H9 (cell line): ENCODE data around the gene SLC37A4. TPM values are rescaled to one million over a fixed set of nuclear protein-coding genes. Genes with fewer than 3 reads are reported as not detected.

ENCODE experiments used
- DNase-seq: peaks from one replicate; pipeline ENCODE4 v3.0.0-alpha.2; 2017
- H2AFZ ChIP-seq: one replicate; pipeline ENCODE4 v1.6.1; 2013; ENCODE audit warnings: mild to moderate bottlenecking, low read length, control low read depth, moderate library complexity
- H2AK5ac ChIP-seq: 2 replicates; pipeline ENCODE4 v1.6.1; 2013; ENCODE audit warnings: low read length, control low read depth, mixed read lengths; ENCODE audit not compliant: insufficient read length
- H2BK120ac ChIP-seq: one replicate; pipeline ENCODE4 v1.6.1; 2013; ENCODE audit warnings: low read depth, mild to moderate bottlenecking, low read length, control low read depth, inconsistent platforms; ENCODE audit not compliant: poor library complexity, severe bottlenecking
- H2BK12ac ChIP-seq: 2 replicates; pipeline ENCODE4 v1.6.1; 2013; ENCODE audit warnings: low read length, control low read depth, mixed read lengths, low read depth; ENCODE audit not compliant: insufficient read length
- H2BK15ac ChIP-seq: 2 replicates; pipeline ENCODE4 v1.6.1; 2013; ENCODE audit warnings: low read depth, low read length, control low read depth
- H2BK20ac ChIP-seq: one replicate; pipeline ENCODE4 v1.6.1; 2013; ENCODE audit warnings: low read depth, mild to moderate bottlenecking, low read length, control low read depth, inconsistent platforms; ENCODE audit not compliant: poor library complexity, severe bottlenecking
- H2BK5ac ChIP-seq: 2 replicates; pipeline ENCODE4 v1.6.1; 2013; ENCODE audit warnings: low read length, control low read depth, mixed read lengths; ENCODE audit not compliant: insufficient read length
- H3K14ac ChIP-seq: 2 replicates; pipeline ENCODE4 v1.6.1; 2013; ENCODE audit warnings: low read length, control low read depth; ENCODE audit not compliant: insufficient read depth
- H3K18ac ChIP-seq: 2 replicates; pipeline ENCODE4 v1.6.1; 2013; ENCODE audit warnings: low read depth, mild to moderate bottlenecking, mixed read lengths, low read length, control low read depth; ENCODE audit not compliant: insufficient read length
- H3K23ac ChIP-seq: 2 replicates; pipeline ENCODE4 v1.6.1; 2013; ENCODE audit warnings: low read length, control low read depth, mixed read lengths, low read depth; ENCODE audit not compliant: insufficient read length
- H3K23me2 ChIP-seq: 2 replicates; pipeline ENCODE4 v1.6.1; 2013; ENCODE audit warnings: low read depth, mild to moderate bottlenecking, mixed read lengths, low read length, control low read depth; ENCODE audit not compliant: insufficient read length, poor library complexity, severe bottlenecking
- H3K27ac ChIP-seq: 2 replicates; pipeline ENCODE4 v1.5.1; 2013; ENCODE audit warnings: low read length, control low read depth, mixed read lengths, low read depth; ENCODE audit not compliant: insufficient read length
- H3K27me3 ChIP-seq: 2 replicates; pipeline ENCODE4 v1.6.1; 2013; ENCODE audit warnings: low read length, control low read depth, inconsistent platforms; ENCODE audit not compliant: insufficient read depth
- H3K4ac ChIP-seq: 2 replicates; pipeline ENCODE4 v1.6.1; 2013; ENCODE audit warnings: low read depth, mild to moderate bottlenecking, control low read depth, inconsistent platforms, low read length, moderate library complexity
- H3K4me1 ChIP-seq: 2 replicates; pipeline ENCODE4 v1.6.1; 2013; ENCODE audit warnings: low read length, control low read depth, inconsistent platforms; ENCODE audit not compliant: insufficient read depth
- H3K4me2 ChIP-seq: 2 replicates; pipeline ENCODE4 v1.6.1; 2013; ENCODE audit warnings: low read length, control low read depth, mixed read lengths; ENCODE audit not compliant: insufficient read length, insufficient read depth
- H3K56ac ChIP-seq: 2 replicates; pipeline ENCODE4 v1.6.1; 2013; ENCODE audit warnings: low read depth, mild to moderate bottlenecking, mixed read lengths, low read length, control low read depth; ENCODE audit not compliant: insufficient read length
- H3K79me1 ChIP-seq: 2 replicates; pipeline ENCODE4 v1.6.1; 2013; ENCODE audit warnings: low read depth, mild to moderate bottlenecking, moderate library complexity, low read length, control low read depth, inconsistent platforms; ENCODE audit not compliant: insufficient read depth, poor library complexity, severe bottlenecking
- H3K79me2 ChIP-seq: 2 replicates; pipeline ENCODE4 v1.6.1; 2013; ENCODE audit warnings: low read length, control low read depth, inconsistent platforms; ENCODE audit not compliant: insufficient read depth
- H3K9ac ChIP-seq: 2 replicates; pipeline ENCODE4 v1.6.1; 2013; ENCODE audit warnings: low read length, control low read depth, mixed read lengths; ENCODE audit not compliant: insufficient read length; ENCODE audit errors: extremely low read depth
- H3K9me3 ChIP-seq: one replicate; pipeline ENCODE4 v1.6.1; 2013; ENCODE audit warnings: low read depth, low read length, inconsistent platforms; ENCODE audit not compliant: control insufficient read depth
- H3T11ph ChIP-seq: one replicate; pipeline ENCODE4 v1.6.1; 2013; ENCODE audit warnings: mild to moderate bottlenecking, low read length, control low read depth, inconsistent platforms
- H4K20me1 ChIP-seq: one replicate; pipeline ENCODE4 v1.6.1; 2013; ENCODE audit not compliant: control insufficient read depth, insufficient read length, insufficient read depth
- H4K5ac ChIP-seq: 2 replicates; pipeline ENCODE4 v1.6.1; 2013; ENCODE audit warnings: low read depth, mild to moderate bottlenecking, mixed read lengths, low read length, control low read depth; ENCODE audit not compliant: insufficient read length
- H4K8ac ChIP-seq: replicated peaks from 2 replicates; pipeline ENCODE4 v1.6.1; 2013; ENCODE audit warnings: low read length, control low read depth, mixed read lengths, low read depth; ENCODE audit not compliant: insufficient read length
- H4K91ac ChIP-seq: 2 replicates; pipeline ENCODE4 v1.6.1; 2013; ENCODE audit warnings: low read depth, mild to moderate bottlenecking, moderate library complexity, mixed read lengths, low read length, control low read depth; ENCODE audit not compliant: insufficient read length
- H3K27ac Mint-ChIP-seq, 3 experiments: 2 replicates in 2 of 3; 3 replicates in 1 of 3; pipeline ENCODE4 v1.8.0; 2020 to 2021; ENCODE audit warnings: mixed read lengths in 3 of 3, mild to moderate bottlenecking in 1 of 3, moderate library complexity in 1 of 3
- H3K27me3 Mint-ChIP-seq: 2 replicates; pipeline ENCODE4 v1.8.0; 2021; ENCODE audit warnings: low read depth, mild to moderate bottlenecking, moderate library complexity, mixed read lengths
- H3K36me3 Mint-ChIP-seq, 3 experiments: 2 replicates in 2 of 3; 3 replicates in 1 of 3; pipeline ENCODE4 v1.8.0; 2020 to 2021; ENCODE audit warnings: low read depth in 3 of 3, mixed read lengths in 3 of 3; ENCODE audit not compliant: insufficient read depth in 1 of 3
- H3K4me1 Mint-ChIP-seq, 2 experiments: 2 replicates each; pipeline ENCODE4 v1.8.0; 2020; ENCODE audit warnings: mixed read lengths in 2 of 2
- H3K4me3 Mint-ChIP-seq, 2 experiments: 2 replicates in 1 of 2; 3 replicates in 1 of 2; pipeline ENCODE4 v1.8.0; 2020 to 2021; ENCODE audit warnings: mild to moderate bottlenecking in 2 of 2, mixed read lengths in 2 of 2, moderate library complexity in 1 of 2
- H3K9me3 Mint-ChIP-seq, 2 experiments: 2 replicates in 1 of 2; 3 replicates in 1 of 2; pipeline ENCODE4 v1.8.0; 2020; ENCODE audit warnings: mild to moderate bottlenecking in 2 of 2, mixed read lengths in 2 of 2, moderate library complexity in 1 of 2
- WGBS: extraction: QIAGEN DNeasy Blood & Tissue Kit; methylation state at CpG from one replicate; pipeline ENCODE4 v1.1.7; 2013; ENCODE audit warnings: missing lambda C conversion rate, low lambda C conversion rate, mixed read lengths; ENCODE audit not compliant: insufficient read length; ENCODE audit errors: extremely low coverage; 5-methylcytosine and 5-hydroxymethylcytosine counted together
- total RNA-seq: library from RNA; stranded (reverse); gene quantifications from 2 replicates; pipeline ENCODE4 v1.2.1, GENCODE V29; 2021
- TF ChIP-seq, protein P1 (sequence below): fragments of 200-600 bp; sonication (generic); conservative IDR thresholded peaks from 3 replicates; pipeline ENCODE4 v1.8.0; 2021; ENCODE audit warnings: antibody characterized with exemption, mild to moderate bottlenecking

SLC37A4 gene
- total RNA-seq, 1 experiment from 2014 or later = 41.0 TPM

DNA sequence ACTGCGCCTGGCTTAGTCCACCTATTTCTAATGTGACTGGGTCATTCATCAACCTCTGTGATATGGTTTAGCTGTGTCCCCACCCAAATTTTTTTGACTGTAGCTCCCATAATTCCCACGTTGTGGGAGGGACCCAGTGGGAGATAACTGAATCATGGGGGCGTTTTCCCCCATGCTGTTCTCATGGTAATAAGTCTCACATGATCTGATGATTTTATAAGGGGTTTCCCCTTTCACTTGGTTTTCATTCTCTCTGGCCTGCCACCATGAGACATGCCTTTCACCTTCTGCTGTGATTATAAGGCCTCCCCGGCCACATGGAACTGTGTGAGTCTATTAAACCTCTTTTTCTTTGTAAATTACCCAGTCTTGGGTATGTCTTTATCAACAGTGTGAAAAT is 24.0 kb downstream of the SLC37A4 start:
- no peaks in the 10 kb centered on the region for H3K4me1 ChIP-seq
- no peaks in the 10 kb centered on the region for H3K27me3 Mint-ChIP-seq
- no peaks in the 10 kb centered on the region for H4K20me1 ChIP-seq
- no peak overlapping the region for H3T11ph ChIP-seq
- H3K23ac ChIP-seq = no peak overlapping the region
- TF ChIP-seq, protein P1, sequence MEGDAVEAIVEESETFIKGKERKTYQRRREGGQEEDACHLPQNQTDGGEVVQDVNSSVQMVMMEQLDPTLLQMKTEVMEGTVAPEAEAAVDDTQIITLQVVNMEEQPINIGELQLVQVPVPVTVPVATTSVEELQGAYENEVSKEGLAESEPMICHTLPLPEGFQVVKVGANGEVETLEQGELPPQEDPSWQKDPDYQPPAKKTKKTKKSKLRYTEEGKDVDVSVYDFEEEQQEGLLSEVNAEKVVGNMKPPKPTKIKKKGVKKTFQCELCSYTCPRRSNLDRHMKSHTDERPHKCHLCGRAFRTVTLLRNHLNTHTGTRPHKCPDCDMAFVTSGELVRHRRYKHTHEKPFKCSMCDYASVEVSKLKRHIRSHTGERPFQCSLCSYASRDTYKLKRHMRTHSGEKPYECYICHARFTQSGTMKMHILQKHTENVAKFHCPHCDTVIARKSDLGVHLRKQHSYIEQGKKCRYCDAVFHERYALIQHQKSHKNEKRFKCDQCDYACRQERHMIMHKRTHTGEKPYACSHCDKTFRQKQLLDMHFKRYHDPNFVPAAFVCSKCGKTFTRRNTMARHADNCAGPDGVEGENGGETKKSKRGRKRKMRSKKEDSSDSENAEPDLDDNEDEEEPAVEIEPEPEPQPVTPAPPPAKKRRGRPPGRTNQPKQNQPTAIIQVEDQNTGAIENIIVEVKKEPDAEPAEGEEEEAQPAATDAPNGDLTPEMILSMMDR = no peak
- no peak overlapping the region for H2BK5ac ChIP-seq
- H3K4ac ChIP-seq = no peak overlapping the region
- no peak overlapping the region for H2BK15ac ChIP-seq
- no peaks in the 10 kb centered on the region for H3K23me2 ChIP-seq
- no peak overlapping the region for H3K27ac ChIP-seq
- no peaks in the 10 kb centered on the region for H3K9me3 Mint-ChIP-seq
- no peak overlapping the region for H4K5ac ChIP-seq
- no peak overlapping the region for H2AK5ac ChIP-seq
- no peak overlapping the region for H2AFZ ChIP-seq
- H2BK20ac ChIP-seq = no peak overlapping the region
- no peak overlapping the region for H4K8ac ChIP-seq
- H3K27me3 ChIP-seq = no peaks in the 10 kb centered on the region
- WGBS = no CpG with 5 or more reads among the region's 4 CpGs
- no peak overlapping the region for H3K4me2 ChIP-seq
- no peak overlapping the region for H2BK12ac ChIP-seq
- no peak overlapping the region for H2BK120ac ChIP-seq
- no peaks in the 10 kb centered on the region for H3K4me1 Mint-ChIP-seq
- H3K9ac ChIP-seq = no peak overlapping the region
- no peak overlapping the region for H3K14ac ChIP-seq
- H3K56ac ChIP-seq = no peak overlapping the region
- no peaks in the 10 kb centered on the region for H3K79me2 ChIP-seq
- H3K27ac Mint-ChIP-seq = no peak overlapping the region
- H3K79me1 ChIP-seq = no peaks in the 10 kb centered on the region
- peaks cover 32 to 81% (median 57%) of the 10 kb centered on the region in 3 experiments; a peak in 6 of 7 replicates for H3K36me3 Mint-ChIP-seq
- H3K18ac ChIP-seq = no peak overlapping the region
- H3K9me3 ChIP-seq = no peaks in the 10 kb centered on the region
- no peak overlapping the region for H4K91ac ChIP-seq
- H3K4me3 Mint-ChIP-seq = no peak overlapping the region; a peak in 1 of 5 replicates
- DNase-seq = no peak
